Vagina (tissue), 2 donors: Measurements from ENCODE around the gene PRKAR1B.

Experiments used
- CTCF ChIP-seq, 3 experiments: fragments of 450-650 bp in 2 of 3; fragments of 200-600 bp in 1 of 3; sonication (generic) in 1 of 3; IDR thresholded peaks; one replicate each; pipeline ENCODE4 v1.5.1; 2017 to 2019; ENCODE audit warnings: antibody characterized with exemption in 3 of 3, mild to moderate bottlenecking in 2 of 3, moderate library complexity in 2 of 3
- POLR2A ChIP-seq, 2 donors: fragments of 450-650 bp; IDR thresholded peaks; one replicate each; pipeline ENCODE4 v1.6.1; 2017; ENCODE audit warnings: antibody characterized with exemption in 2 of 2, mild to moderate bottlenecking in 2 of 2, moderate library complexity in 2 of 2

- TF ChIP-seq CTCF (IDR thresholded peaks at IDR 0.05) = no peak
- no peak for TF ChIP-seq POLR2A (IDR thresholded peaks at IDR 0.05)
Observed at GRCh38 chr7:706721-707120, 20.4 kb downstream of the PRKAR1B start.
